NCI-H1092 treated with DMSO at 0.1 percent for 48 hours (cell line): Measurements from ENCODE around the gene TBC1D3G.
"Not testable (repeated sequence)": the region's sequence is repeated elsewhere in the genome, so short reads cannot be mapped to it uniquely, and the experiment has no call there.

ENCODE experiments used
- DNase-seq: peaks from one replicate; lab custom pipeline; 2025; lab: John Stamatoyannopoulos, UW

The TBC1D3G gene

DNA sequence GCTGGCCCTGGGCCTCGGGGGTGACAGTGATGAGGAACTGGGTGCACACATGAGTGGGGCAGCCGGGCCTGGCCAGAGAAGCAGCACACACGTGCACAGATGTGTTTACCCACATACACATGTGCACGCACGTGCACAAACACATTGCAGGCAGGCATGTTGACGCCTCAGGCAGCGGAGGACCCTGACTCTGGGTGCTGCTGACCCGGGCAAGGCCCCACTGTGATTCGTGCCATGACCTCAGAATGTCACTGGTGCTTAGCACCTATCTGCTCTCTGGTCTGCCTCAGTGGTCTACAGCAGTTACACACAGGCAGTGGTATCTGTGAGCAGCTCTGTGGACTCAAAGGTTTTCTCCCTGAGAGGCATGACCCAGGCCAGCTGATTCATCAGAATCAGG lies at the start of gene TBC1D3G:
TBC1D3G (plus strand) TSS at position 301 of the 400 bp plus-strand sequence. CDS start 1,528 bp downstream, outside the sequence.
- not testable (repeated sequence) for DNase-seq

DNA sequence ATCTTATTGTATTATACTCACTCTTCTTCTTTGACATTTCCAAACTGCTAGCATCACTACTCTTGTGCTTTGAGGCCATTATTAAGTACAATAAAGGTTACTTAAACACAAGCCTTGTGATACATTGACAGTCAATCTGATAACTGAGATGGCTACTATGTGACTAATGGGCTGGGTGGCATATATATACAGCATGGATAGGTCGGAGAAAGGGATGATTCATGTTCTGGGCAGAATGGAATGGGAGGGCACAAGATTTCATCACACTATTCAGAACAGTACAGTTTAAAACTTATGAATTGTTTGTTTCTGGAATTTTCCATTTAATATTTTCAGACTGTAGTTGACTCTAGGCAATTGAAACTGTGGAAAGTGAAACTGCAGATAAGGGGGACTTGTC lies 40.4 kb upstream of the TBC1D3G start:
- DNase-seq: not testable (repeated sequence)

GRCh38 chr17:36284219-36284618 lies 39.5 kb upstream of the TBC1D3G start:
- DNase-seq: not testable (repeated sequence)

GRCh38 chr17:36289965-36290612 lies 33.6 kb upstream of the TBC1D3G start:
- DNase-seq: not testable (repeated sequence)

DNA sequence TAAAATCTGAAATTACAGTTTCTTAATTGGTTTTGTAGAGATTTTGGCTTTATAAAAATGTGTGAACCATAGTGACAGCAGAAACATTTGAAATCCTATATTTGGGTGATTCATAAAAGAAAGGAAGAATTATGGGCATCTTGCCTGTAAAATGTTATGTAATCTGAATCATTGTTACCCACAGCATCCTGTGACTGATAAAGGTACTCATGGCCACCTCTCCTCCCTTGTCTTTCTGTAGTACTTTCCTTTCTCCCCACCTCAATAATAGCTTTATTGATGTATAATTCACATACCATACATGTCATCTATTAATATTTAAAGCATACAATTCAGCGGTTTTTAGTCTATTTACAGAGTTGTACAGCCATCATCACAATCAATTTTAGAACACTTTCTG lies 28.5 kb upstream of the TBC1D3G start:
- not testable (repeated sequence) for DNase-seq

DNA sequence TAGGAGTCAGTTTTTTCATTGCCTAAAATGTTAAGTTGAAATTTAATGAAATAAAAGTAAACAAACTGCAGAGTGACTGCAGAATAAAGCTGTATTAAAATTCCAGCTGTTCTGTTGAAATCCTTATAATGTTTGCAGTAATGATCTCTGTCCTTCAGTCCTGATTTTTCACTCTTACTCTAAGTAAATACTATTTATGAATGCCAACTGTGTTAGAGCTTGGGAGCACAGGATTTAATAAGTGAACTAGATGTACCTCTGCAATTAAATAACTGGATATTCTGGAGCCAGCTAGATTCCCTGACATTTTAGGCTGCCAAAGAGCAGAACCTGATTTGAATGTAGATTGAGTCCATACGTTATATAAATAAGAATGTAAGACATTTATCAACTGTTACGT lies 7.9 kb upstream of the TBC1D3G start:
- DNase-seq: not testable (repeated sequence)

DNA sequence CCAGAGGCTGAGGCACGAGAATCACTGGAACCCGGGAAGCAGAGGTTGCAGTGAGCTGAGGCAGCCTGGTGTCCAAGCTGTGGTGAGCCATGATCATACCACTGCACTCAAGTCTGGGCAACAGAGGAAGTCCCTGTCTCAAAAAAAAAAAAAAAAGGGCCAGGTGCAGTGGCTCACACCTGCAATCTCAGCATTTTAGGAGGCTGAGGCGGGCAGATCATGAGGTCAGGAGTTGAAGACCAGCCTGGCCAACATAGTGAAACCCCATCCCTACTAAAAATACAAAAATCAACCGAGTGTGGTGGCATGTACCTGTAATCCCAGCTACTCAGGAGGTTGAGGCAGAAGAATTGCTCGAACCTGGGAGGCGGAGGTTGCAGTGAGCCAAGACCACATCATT lies 38.8 kb downstream of the TBC1D3G start:
- DNase-seq: not testable (repeated sequence)

DNA sequence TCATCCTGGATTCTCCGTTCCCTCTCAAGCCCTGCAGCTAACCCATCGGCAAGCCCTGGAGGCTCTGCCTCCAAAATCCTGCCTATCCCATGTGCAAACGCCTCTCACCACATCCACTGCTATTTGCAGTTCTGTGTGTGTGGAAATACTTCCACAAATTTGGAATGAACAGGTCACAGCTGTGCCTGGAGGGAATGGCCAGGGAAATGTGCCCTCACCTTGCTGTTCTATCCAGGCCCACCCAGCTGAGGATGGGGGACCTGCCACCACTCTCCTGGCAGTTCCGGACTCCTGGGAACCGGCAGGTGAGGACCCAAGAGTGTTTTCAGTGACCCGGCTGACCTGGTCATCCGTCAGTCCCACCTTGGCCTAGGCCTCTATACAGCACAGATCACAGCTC lies 52.3 kb downstream of the TBC1D3G start:
- DNase-seq: not testable (repeated sequence)
